Hematopoietic multipotent progenitor cell treated with erythropoietin and hydrocortisone succinate and interleukin-3 and kit ligand, for 6 days (in vitro differentiated cells): ENCODE results near the gene CDAN1.
A peak's percentile ranks its signal among the peaks of the same experiment; 100 is the strongest.

ENCODE experiments used
- DNase-seq: peaks from one replicate; pipeline ENCODE4 v3.0.0-alpha.2; 2015

CDAN1 gene

GRCh38 chr15:42734076-42734672 lies 2.8 kb downstream of the CDAN1 start:
- DNase-seq, result no peak

- DNase-seq, result no peak
Measured at GRCh38 chr15:42733027-42733426, 3.9 kb downstream of the CDAN1 start.

GRCh38 chr15:42732095-42732827 lies 4.7 kb downstream of the CDAN1 start:
- no peak for DNase-seq

- no peak for DNase-seq
Measured at GRCh38 chr15:42731461-42731860, 5.5 kb downstream of the CDAN1 start.

GRCh38 chr15:42730536-42730935 lies 6.4 kb downstream of the CDAN1 start:
- DNase-seq, result no peak

GRCh38 chr15:42730135-42730534 lies 6.8 kb downstream of the CDAN1 start:
- DNase-seq, result peak; percentile 15

- DNase-seq, result no peak
Measured at GRCh38 chr15:42729409-42729808, 7.5 kb downstream of the CDAN1 start.

- DNase-seq, result no peak
Measured at GRCh38 chr15:42728972-42729371, 8.0 kb downstream of the CDAN1 start.

- DNase-seq, result no peak
Measured at GRCh38 chr15:42728560-42728959, 8.4 kb downstream of the CDAN1 start.

GRCh38 chr15:42727750-42728381 lies 9.1 kb downstream of the CDAN1 start:
- DNase-seq, result no peak

GRCh38 chr15:42726114-42726513 lies 10.8 kb downstream of the CDAN1 start:
- no peak for DNase-seq

GRCh38 chr15:42725331-42725903 lies 11.5 kb downstream of the CDAN1 start:
- DNase-seq, result no peak

GRCh38 chr15:42724276-42724675 lies 12.7 kb downstream of the CDAN1 start:
- no peak for DNase-seq

GRCh38 chr15:42723068-42723467 lies 13.9 kb downstream of the CDAN1 start:
- peak; percentile 35 for DNase-seq

GRCh38 chr15:42721916-42722315 lies 15.0 kb downstream of the CDAN1 start:
- no peak for DNase-seq

GRCh38 chr15:42721016-42721415 lies 15.9 kb downstream of the CDAN1 start:
- no peak for DNase-seq

- DNase-seq, result no peak
Measured at GRCh38 chr15:42720071-42720470, 16.9 kb downstream of the CDAN1 start.

GRCh38 chr15:42719043-42719442 lies 17.9 kb downstream of the CDAN1 start:
- DNase-seq, result no peak

GRCh38 chr15:42716626-42717025 lies 20.3 kb downstream of the CDAN1 start:
- no peak for DNase-seq

GRCh38 chr15:42716125-42716524 lies 20.8 kb downstream of the CDAN1 start:
- no peak for DNase-seq

- no peak for DNase-seq
Measured at GRCh38 chr15:42712584-42712983, 24.3 kb downstream of the CDAN1 start.

GRCh38 chr15:42711746-42712145 lies 25.2 kb downstream of the CDAN1 start:
- DNase-seq, result no peak

- DNase-seq, result no peak
Measured at GRCh38 chr15:42710662-42711061, 26.3 kb downstream of the CDAN1 start.
